ENCODE measurements around the gene RIMKLB. TPM values are rescaled to one million over a fixed set of nuclear protein-coding genes. Genes with fewer than 3 reads are reported as not detected.

RIMKLB gene
- total and polyA plus RNA-seq, 2 of the 8 experiments (the other 6 are each of a cell fraction or from before 2014, with no cell fraction given) = 37.8 to 78.2 TPM

DNA sequence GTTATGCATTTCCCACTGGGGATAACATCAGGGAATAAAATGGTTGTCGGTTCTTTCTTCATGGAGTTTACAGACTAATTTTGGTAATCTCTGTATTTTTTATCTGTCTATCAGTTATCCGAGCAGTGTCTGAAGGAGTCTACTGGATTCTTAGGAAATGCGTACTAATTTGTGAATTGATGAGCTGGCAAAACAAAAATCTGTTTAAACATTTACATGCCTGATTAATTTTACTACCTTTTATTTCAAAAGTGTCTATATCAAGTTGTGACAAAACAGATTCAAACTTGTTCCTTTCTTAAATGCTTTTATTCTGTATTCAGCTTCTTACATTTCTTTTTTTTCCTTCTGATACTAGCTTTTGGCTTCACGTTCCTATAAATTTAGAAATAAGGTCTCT, 4.4 kb downstream of the RIMKLB start (continued):
- TF ChIP-seq, protein P1, sequence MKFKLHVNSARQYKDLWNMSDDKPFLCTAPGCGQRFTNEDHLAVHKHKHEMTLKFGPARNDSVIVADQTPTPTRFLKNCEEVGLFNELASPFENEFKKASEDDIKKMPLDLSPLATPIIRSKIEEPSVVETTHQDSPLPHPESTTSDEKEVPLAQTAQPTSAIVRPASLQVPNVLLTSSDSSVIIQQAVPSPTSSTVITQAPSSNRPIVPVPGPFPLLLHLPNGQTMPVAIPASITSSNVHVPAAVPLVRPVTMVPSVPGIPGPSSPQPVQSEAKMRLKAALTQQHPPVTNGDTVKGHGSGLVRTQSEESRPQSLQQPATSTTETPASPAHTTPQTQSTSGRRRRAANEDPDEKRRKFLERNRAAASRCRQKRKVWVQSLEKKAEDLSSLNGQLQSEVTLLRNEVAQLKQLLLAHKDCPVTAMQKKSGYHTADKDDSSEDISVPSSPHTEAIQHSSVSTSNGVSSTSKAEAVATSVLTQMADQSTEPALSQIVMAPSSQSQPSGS (IDR thresholded peaks at IDR 0.05; ENCODE audit: low read length) = no peak
- TF ChIP-seq POLR2AphosphoS5 (IDR thresholded peaks at IDR 0.05; ENCODE audit: low read depth, low read length) (no peak), CREB1 (IDR thresholded peaks at IDR 0.05) (no peak), NANOG (IDR thresholded peaks at IDR 0.05; ENCODE audit: insufficient read depth, low read depth, low read length, poor library complexity, severe bottlenecking) (no peak), ZNF274 (IDR thresholded peaks at IDR 0.05; ENCODE audit: borderline replicate concordance, extremely low read depth, low read length) (no peak), GABPA (IDR thresholded peaks at IDR 0.05; ENCODE audit: borderline replicate concordance, insufficient read depth, low read length) (no peak), POU5F1 (IDR thresholded peaks at IDR 0.05; ENCODE audit: low read depth, low read length) (no peak), GTF2F1 (IDR thresholded peaks at IDR 0.05; ENCODE audit: borderline replicate concordance, low read depth, low read length) (no peak)
- TF ChIP-seq, protein P2, sequence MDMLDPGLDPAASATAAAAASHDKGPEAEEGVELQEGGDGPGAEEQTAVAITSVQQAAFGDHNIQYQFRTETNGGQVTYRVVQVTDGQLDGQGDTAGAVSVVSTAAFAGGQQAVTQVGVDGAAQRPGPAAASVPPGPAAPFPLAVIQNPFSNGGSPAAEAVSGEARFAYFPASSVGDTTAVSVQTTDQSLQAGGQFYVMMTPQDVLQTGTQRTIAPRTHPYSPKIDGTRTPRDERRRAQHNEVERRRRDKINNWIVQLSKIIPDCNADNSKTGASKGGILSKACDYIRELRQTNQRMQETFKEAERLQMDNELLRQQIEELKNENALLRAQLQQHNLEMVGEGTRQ (IDR thresholded peaks at IDR 0.05; ENCODE audit: low read length) = no peak
- TF ChIP-seq, protein P3, sequence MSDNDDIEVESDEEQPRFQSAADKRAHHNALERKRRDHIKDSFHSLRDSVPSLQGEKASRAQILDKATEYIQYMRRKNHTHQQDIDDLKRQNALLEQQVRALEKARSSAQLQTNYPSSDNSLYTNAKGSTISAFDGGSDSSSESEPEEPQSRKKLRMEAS (IDR thresholded peaks at IDR 0.05) = no peak

Measured in H1 (cell line).